HG03558 (cell line): Measurements from ENCODE around the gene PTPRN2.

ENCODE experiments used
- ATAC-seq: cut with Tn5 transposase; IDR thresholded peaks from one replicate; pipeline ENCODE4 v1.9.1; 2021; ENCODE audit warnings: moderate number of reproducible peaks; ENCODE audit not compliant: unreplicated experiment; ENCODE audit errors: extremely low read depth

PTPRN2 gene

DNA sequence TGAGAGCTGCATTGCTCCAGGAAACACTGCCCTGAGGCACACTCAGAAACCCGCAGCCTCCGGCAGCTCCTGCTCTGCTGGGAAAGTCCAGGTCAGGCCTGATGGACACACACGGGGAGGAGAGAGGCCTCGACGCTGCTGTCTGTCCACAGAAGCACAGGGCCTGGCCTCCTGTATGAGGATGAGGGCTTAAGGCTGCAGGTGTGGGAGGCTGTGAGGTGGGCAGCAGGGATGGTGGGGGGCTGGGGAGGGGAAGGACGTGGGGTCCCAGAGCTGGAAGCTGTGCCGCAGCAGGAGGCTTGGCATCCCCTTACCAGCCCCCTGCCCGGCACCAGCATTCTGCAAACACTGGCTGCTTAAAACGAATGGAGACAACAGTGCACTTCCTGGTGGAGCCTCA is 1064.7 kb downstream of the PTPRN2 start:
- ATAC-seq: no peak

DNA sequence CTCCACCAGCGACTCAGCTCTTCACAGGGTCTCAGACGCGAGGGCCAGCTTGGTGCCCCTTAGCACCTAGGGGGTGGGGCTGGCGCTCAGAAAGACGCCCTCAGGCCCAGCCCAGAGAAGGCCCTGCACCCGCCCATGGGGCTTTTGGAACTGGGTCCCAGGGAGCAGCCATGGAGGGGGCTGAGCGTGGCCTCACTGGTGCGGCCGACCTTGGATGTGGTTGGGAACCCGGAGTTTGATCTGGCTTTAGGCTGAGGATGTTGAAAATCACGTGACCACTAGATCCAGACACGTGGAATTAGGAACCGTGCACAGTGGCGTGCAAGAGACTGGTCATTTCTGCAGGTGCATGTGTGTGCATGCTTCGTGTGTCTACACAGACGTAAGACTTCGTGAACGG is 1065.4 kb downstream of the PTPRN2 start:
- ATAC-seq: no peak

DNA sequence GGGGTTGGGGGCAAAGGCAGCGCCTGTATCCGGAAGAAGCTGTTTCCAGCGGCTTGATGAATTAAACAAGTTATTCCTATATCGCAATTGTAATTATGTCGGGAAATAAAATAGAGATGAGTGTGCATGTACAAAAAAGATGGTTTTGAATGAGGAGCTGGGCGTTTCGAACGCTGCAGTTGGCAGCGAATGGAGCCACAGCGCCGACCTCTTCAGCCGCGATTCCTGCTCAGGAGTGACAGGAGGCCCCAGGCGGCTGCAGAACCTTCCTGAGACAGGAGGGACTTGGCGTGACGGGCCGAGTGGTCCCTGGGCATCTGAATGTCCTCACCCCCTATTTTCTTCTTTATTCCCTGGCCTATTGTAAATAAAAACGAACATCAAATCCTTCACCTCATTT is 1065.9 kb downstream of the PTPRN2 start:
- no peak for ATAC-seq

DNA sequence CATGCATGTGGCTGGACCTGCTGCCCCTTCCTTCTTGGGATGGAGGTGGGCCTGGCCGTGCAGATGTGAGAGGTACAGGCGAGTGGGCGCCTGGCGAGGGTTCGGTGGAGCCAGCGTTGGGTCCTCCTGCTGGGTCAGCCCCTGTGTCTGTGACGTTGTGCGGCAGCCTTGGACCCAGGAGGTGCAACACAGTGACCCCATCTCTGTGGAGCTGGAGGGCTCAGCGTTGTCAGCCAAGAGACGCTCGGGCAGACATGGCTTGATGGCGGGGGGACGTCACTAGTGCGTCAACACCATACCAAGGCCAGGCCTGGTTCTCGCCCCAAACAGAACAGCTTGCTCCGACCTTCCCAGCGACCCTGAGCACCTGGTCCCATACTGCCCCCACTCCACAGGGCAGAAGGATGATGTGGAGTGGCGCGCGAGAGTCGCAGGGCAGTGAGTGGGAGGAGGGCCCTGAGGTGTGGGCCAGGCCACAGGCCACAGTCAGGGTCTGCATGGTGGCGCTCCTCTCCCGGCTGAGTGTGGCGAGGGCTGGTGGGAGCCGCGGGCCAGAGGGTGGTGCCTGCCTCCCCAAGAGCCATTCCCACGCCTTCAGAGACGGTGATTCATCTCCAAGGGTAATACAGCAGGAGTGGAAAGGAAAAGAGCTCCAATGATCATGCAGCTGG is 1066.4 kb downstream of the PTPRN2 start:
- no peak for ATAC-seq

DNA sequence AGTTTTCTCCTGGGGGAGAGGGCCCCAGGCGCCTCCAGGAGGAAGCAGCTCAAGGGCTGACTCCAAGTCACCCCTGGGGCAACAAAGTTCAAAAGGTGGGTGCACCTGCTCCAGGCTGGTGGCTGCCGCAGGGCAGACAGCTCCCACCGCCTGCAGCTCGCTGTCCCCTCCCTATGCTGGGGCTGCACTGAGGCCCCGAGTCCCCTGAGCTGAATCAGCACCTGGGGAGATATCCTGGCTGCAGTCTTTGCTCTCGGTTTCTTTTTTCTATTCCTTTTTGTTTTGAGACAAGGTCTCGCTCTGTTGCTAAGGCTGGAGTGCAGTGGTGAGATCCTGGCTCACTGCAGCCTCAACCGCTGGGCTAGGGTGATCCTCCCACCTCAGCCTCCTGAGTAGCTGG is 1067.4 kb downstream of the PTPRN2 start:
- ATAC-seq: peak; percentile 97

DNA sequence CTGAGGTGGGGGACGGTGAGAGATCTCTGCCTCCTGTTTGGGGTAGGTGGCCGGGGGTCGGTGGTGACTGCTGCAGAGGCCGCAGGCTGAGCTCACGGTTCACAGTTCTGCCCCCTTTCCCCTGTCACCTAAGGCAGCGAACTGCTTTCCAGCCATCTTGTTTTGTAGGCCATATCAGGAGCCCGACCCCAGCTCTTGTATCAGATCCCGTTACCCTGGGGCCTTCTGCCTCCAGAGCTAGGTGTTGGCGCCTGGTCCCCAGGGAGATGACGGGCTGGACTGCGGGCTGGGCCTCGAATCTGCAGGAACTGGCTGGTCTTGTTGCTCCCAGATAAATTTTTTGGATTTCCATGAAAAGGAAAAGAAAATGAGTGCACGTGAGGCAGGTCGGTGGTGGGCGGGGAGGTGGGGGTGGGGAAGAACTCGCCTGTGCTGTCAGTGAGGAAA is 1067.8 kb downstream of the PTPRN2 start:
- no peak for ATAC-seq

DNA sequence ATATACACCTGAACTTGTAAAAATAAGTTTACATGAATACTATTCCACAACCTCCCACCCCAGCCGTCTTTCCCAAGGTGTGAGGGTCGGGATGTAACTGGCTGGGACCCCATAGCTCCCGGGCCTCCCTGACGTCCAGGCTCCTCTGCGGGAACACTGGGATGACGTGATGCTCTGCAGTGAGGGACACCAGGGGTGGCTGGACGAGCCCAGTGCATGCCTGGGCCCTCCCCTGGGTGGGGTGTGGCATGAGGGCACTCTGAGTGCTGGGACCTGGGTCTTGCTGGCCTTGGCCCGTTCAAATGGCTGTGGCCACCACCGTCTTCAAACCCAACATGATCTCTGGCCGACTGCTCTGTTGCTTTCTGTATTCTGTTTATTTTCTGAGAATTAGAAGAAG is 1068.4 kb downstream of the PTPRN2 start:
- ATAC-seq: no peak

DNA sequence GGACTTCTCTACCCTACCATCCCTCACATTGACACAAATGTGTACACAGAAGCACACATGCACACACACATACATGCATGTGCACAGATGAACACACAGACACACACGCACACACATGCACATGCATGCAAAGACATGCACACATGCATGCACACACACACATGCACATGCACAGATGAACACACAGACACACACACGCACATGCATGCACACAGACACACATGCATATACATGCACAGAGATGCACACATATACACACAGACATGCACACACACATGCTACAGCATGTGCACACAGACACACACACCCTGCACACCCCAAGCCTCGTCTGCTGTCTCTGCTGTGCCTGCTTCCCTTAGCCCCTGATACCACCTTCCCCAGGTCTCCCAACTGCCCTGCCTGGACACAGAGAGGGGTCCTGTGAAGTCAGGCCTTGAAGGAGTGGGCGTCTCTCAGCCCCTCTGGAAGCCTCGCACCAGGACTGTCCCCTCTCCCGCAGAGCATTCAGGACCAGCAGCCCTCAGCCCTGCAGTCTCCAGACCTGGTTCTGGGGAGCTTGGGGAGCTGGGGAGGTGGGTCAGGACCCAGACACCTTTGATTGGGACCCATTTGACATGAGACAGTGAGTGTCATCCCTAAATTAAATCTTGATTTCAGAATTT is 1069.0 kb downstream of the PTPRN2 start:
- no peak for ATAC-seq

DNA sequence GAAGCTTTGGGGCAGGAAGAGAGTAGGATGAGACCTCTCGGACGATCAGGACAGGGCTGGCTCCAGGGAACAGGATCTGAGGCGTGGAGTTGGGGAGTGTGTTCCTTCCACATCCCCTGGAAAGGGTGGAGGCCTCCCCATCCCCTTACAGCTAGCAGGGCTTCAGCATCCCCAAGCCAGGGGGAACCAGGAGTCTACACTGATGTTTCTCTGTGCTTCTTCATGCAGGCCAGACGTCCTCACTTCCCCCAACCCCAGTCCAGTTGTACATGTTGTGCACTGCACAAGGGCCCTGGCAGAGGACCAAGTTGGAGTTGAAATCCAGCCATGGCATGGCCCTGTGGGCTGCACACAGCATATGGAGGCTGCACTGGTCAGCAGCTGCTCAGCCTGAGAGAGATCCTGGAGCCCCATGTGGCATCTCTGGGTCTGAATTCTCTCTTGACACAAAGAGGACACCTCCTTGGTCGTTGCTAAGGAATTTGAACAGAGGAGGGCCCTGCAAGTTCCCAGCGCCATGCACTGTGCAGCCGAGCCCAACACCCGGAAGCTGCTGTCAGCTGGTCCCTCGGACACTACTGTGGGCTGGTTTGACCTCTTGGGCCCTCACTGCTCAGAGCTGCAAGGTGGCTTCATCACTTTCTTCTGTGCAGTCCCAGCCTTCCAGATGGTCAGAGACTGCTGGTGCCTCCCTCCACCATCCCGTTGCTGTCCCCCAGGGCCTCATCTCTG is 1069.7 kb downstream of the PTPRN2 start:
- ATAC-seq: no peak

DNA sequence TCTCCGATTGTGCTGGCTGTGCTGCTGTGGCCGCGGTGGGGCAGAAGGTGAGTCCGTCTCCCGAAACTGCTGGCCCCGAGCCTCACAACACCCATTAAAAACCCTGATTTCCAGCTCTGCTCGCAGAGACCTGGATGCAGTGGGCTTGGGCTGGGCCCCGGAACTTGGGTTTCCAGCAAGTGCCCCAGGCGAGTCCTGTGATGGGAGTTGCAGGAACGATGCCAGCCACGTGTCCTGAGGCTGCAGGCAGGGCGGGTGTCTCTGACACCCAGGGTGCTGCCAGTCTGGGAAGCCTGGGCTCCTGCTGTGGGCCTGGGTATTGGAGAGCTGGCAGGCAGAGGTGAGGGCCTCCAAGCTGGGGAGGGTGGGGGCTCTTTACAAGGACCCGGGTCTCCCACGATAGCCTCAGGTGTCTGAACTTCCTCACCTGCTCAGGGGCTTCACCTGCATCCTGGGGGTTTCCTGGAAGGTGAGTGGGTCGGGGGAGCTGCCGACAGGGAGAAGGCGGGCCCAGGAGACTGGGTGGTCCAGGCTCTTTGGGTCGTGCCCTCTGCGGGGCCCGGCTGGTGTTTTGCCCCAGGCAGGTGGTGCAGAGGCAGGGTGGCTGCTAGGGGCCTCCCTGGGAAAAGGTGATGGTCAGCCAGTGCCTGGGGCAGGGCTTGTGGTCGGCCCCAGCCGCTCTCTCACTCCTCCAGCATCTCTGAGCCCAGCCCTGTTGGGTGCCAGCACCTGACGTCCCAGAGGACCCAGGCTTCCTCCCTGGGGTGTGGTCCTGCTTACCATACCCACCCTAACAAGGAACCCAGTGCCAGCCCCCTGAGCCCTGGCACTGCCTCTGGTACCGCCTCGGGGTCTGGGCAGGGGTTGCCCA is 1070.5 kb downstream of the PTPRN2 start:
- ATAC-seq: no peak

DNA sequence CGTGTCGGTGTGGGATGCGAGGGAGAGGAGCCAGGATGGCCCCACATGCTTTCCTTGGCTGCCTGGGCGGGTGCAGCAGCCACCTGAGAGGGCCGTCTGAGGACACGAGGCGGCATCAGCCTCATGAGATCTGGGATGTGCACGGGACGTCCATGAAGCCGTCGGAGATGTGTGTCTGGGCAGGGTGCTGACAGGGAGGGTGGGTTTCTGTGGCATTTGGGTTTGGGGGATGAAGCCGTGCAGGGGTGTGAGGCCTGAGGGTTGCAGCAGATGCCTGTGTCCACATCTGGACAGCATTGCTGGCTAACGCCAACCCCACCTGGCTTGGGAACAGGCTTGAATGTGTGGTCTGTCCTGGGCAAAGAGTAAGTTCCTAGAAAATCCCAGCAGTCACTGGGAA is 1071.3 kb downstream of the PTPRN2 start:
- ATAC-seq: no peak

DNA sequence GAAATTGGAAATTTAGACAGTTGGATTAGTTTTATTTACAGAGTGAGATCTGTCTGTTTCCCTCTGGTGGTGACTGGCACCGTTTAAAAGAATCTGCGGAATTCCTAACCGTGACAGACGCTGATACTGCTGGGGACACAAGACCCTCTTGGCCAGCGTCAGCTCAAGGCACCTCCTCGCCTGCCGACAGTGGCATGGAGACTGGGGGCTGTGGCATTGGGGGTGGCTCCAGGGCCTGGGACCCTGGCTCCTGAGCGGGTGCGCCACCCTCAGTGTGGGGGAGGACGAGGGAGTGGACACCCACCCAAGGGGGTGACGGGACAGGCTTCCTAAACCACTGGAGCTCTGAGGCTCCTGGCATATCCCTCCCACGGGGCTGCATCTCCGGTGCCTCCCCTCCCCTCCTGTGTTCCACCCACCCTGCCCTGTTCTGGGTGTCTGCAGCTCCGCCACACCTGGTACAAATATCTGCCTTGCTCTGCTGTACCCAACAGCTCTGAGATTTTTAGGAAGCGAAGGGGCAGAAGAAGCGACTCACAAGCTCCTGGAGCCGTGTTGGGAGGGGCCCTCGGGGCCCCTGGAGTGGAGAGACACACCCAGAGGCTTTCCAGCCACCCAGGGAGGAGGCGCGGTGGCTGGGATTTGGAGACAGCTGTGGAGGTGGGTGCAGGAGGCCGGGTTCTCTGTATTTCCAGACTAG is 1072.1 kb downstream of the PTPRN2 start:
- no peak for ATAC-seq

DNA sequence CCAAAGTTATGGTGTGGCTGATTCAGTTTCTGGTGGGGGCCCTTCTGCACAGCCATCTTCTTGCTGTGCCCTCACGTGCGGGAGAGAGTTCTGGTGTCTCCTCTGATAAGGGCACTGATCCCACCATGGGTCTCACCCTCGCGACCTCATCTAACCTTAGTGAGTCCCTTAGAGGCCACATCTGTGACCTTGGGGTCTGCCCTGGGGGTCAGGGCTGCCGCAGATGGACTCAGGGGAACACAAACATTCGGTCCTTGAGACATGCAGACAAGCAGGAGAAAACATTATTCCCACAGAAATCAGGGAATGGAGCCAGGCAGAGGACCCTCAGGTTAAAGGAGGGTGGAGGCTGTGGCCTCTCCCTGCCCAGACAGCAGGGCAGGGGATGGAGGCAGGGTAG is 1072.9 kb downstream of the PTPRN2 start:
- ATAC-seq: no peak

DNA sequence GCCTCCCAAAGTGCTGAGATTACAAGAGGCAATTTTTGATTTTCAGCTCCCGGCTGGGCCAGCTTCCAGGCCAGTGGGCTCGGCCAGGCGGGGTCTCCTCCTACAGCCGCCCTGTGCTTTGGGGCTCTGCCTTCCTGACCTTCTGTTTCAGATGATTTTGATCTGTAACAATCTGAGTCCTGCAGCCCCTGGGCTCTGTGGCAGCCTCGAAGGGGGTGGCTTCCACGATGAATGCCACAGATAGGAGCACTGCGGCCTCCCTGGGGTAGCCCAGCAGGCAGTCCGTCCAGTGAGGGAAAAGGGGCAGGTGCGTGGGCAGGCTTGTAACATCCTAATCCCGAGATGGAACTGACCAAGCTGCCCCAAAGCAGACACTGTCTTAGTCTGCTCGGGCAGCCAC is 1073.3 kb downstream of the PTPRN2 start:
- no peak for ATAC-seq

DNA sequence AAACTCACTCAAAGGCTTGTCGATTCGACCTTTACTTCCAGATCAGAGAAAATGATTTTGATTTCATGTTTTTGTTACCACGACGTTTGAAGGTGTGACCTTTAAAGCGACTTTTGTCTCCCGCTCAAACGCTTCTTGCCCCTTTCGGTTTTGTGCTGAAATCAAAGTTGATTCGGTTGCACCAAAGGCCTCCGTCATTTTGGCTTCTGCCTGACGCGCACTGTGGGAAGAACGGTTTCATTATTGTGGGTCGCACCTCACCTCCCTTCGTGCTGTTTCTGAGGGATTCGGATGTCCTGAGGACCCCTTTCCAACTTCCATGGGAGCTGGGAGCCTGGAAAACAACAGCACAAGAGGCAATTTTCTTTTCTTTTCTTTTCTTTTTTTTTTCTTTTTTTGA is 1073.9 kb downstream of the PTPRN2 start:
- no peak for ATAC-seq

DNA sequence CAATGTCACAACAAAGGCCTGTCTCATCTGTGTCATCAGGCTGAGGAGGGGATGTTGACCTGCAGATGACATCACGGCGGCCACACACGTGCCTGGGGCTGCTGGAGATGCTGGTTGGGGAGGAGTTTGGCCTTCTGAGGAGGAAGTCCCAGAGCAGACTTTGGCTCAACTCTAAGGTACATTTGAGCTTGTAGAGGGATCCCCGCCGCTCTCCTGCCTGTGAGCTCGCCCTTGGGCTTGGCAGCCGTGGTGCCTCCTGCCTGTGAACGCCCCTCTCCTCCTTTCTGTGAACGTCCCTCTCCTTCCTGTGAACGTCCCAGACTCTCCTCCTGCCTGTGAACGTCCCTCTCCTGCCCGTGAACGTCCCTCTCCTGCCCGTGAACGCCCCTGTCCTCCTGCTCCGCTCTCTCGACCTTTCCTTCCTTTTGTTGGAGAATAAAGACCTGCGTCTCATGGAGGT is 1074.4 kb downstream of the PTPRN2 start:
- ATAC-seq: no peak

DNA sequence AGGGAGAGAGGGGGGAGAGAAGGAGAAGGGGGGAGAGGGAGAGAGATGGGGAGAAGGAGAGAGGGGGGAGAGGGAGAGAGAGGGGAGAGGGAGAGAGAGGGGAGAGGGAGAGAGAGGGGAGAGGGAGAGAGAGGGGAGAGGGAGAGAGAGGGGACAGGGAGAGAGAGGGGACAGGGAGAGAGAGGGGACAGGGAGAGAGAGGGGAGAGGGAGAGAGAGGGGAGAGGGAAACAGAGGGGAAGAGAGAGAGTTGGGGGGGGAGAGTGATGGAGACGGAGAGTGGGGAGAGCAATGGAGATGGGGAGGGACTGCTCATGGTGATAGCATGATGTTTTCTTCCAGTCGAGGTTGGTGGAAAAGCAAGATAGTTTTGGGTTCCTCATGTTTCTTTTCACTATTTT is 1078.4 kb downstream of the PTPRN2 start:
- ATAC-seq: no peak

DNA sequence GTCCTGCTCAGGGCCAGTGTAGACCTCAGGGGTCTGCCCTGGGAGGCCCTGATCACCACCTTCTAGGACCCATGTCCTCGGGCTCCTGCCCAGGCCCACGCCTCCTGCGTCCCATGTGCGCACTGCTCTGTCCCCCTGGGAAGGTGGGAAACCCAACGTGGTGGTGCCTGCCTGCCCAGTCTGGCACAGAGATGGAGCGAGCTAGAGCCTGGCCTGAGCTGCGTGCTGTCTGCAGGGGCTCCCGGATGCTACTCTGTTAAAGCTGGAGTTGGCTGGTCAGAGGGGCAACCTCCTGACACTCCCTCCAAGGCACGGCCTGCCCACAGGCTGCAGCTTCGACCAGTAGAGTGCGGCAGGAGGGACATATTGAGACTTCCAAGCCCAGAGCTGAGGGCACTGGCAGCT is 1079.1 kb downstream of the PTPRN2 start:
- ATAC-seq: no peak

DNA sequence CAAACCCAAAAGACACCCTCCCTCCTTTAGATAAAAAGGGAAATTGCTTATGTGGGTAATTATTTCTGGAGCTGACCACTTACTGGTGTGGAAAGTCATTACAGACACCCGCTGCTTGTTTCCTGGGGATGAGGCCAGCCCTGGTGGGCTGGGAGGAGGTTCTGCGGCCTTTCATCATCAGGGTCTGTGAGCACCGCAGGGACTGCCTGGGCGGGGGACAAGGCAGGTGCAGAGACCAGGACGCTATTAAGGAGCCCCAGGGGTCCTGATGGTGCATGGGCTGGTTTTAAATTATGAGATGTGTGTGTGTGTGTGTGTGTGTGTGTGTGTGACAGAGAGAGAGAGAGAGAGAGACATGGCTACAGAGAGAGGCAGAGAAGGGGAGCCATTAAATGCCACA is 1079.6 kb downstream of the PTPRN2 start:
- ATAC-seq: no peak

DNA sequence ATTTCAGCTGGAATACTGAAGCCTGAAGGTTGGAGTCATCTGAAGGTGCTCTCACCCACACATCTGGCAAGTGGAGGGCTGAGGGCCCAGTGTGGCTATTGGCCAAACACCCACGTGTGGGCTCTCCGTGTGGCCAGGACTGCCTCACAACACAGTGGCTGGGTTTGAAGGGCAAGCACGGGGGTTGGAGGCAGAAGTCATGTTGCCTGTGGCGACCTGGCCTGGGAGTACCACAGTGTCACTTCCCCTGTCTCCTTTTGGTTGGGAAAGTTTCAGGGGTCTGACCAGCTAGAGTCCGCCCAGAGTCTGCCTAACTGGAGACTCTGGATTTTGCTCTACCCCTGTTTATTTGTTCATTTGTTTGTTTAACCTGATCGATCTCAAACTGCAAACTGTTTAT is 1081.4 kb downstream of the PTPRN2 start:
- no peak for ATAC-seq
